Measurements from ENCODE around the gene ZMPSTE24. TPM values are rescaled to one million over a fixed set of nuclear protein-coding genes. Genes with fewer than 3 reads are reported as not detected.
"Not testable (repeated sequence)": the region's sequence is repeated elsewhere in the genome, so short reads cannot be mapped to it uniquely, and the experiment has no call there.

ZMPSTE24 gene
- total RNA-seq, 4 donors from 2014 or later, result 30.3 to 42.2 (median 34.9) TPM

DNA sequence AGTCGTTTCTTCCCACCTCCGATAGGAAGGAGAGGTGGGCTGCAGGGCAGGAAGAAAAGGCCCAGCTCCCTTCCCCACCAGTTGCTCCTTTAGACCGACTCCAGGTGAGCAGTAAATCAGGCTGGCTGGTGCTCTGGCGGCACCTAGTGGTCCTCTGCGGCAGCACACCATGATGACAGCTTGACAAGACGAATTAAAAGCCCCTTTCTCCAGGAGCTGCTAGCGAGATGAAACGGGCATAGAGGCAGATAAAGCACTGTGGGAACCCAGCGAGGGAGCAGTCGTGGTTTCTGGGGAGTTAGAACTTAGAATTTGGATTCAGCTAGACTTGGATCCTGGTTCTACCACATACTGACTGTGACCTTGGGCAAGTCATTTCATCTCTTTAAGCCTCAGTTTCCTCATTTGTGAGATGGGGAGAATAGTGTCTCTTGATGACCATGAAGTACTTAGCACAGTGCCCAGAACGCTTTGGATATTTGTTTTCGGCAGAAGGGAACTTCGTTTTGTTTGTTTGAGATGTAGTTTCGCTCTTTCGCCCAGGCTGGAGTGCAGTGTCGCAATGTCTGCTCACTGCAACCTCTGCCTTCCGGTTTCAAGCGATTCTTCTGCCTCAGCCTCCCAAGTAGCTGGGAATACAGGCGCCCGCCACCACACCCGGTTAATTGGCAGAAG lies 80.8 kb downstream of the ZMPSTE24 start:
- DNase-seq (ENCODE audit: low spot score in 2 of 2), result peak in 1 of 2 donors; percentile 80
- Histone ChIP-seq H3K27me3 (peaks cover 4% of the 10 kb centered on the region), H3K9me3 (no peaks in the 10 kb centered on the region), H3K4me3 (no peak overlapping the region), H3K27ac (no peak overlapping the region), H3K36me3 (no peaks in the 10 kb centered on the region), H3K4me1 (peaks cover 5% of the 10 kb centered on the region)
- TF ChIP-seq POLR2A (IDR thresholded peaks at IDR 0.05), result no peak
- TF ChIP-seq POLR2AphosphoS5 (IDR thresholded peaks at IDR 0.05), result no peak
- TF ChIP-seq, protein P1, sequence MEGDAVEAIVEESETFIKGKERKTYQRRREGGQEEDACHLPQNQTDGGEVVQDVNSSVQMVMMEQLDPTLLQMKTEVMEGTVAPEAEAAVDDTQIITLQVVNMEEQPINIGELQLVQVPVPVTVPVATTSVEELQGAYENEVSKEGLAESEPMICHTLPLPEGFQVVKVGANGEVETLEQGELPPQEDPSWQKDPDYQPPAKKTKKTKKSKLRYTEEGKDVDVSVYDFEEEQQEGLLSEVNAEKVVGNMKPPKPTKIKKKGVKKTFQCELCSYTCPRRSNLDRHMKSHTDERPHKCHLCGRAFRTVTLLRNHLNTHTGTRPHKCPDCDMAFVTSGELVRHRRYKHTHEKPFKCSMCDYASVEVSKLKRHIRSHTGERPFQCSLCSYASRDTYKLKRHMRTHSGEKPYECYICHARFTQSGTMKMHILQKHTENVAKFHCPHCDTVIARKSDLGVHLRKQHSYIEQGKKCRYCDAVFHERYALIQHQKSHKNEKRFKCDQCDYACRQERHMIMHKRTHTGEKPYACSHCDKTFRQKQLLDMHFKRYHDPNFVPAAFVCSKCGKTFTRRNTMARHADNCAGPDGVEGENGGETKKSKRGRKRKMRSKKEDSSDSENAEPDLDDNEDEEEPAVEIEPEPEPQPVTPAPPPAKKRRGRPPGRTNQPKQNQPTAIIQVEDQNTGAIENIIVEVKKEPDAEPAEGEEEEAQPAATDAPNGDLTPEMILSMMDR (IDR thresholded peaks at IDR 0.05), result peak; percentile 92 to 96
- TF ChIP-seq EP300 (IDR thresholded peaks at IDR 0.05), result no peak
- WGBS, result 32% methylated on average over 21 of the region's 21 CpGs

DNA sequence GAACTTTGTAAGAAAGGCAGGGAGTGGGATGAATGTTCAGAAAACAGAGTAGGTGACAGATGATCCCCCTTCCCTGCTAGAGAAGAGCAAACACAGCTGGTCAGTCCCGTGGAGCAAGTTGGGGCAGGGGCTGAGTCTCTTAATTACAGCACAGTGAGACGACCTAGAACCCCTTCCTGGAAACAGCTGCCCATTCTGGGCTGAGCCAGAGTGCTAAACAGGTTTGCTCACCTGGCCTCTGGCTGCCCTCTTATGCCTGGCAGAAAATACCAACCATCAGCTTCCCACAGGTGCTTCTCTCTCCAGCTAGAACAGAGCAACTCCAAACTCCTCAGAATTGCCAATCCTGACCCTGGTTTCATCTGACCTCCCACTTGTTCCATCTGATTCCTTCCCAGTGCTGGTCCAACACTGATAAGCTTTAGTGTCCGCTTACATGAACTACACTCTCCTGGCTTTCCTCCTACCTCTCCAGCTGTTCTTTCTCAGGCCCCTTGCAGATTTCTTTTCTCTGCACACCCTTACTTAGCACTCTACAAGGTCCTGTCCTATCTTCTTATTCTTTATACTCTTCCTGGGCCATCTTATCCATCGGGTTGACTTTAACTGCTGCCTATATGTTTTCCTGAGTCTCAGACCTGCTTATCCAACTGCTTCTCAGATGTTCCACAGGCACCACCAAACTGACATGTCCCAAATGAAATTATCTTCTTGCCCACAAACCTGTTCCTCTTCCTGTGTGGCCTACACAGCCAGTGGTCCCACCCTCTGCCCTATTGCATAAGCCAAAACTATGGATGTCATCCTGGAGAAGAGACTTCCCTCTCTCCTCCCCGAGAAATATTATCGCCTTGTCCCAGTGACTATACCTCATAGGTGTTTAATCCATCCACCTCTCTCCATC lies 81.6 kb downstream of the ZMPSTE24 start:
- 55% methylated on average over 6 of the region's 6 CpGs for WGBS
- no peak for DNase-seq (ENCODE audit: low spot score in 2 of 2)
- H3K4me1 ChIP-seq, result peaks cover 5% of the 10 kb centered on the region
- no peak overlapping the region for H3K4me3 ChIP-seq
- no peaks in the 10 kb centered on the region for H3K36me3 ChIP-seq
- peak overlapping the region; percentile 18 for H3K27ac ChIP-seq
- TF ChIP-seq POLR2AphosphoS5 (IDR thresholded peaks at IDR 0.05) (no peak), EP300 (IDR thresholded peaks at IDR 0.05) (no peak), POLR2A (IDR thresholded peaks at IDR 0.05) (no peak)
- TF ChIP-seq, protein P1 (IDR thresholded peaks at IDR 0.05), result no peak
- H3K27me3 ChIP-seq, result peaks cover 4% of the 10 kb centered on the region
- no peaks in the 10 kb centered on the region for H3K9me3 ChIP-seq

DNA sequence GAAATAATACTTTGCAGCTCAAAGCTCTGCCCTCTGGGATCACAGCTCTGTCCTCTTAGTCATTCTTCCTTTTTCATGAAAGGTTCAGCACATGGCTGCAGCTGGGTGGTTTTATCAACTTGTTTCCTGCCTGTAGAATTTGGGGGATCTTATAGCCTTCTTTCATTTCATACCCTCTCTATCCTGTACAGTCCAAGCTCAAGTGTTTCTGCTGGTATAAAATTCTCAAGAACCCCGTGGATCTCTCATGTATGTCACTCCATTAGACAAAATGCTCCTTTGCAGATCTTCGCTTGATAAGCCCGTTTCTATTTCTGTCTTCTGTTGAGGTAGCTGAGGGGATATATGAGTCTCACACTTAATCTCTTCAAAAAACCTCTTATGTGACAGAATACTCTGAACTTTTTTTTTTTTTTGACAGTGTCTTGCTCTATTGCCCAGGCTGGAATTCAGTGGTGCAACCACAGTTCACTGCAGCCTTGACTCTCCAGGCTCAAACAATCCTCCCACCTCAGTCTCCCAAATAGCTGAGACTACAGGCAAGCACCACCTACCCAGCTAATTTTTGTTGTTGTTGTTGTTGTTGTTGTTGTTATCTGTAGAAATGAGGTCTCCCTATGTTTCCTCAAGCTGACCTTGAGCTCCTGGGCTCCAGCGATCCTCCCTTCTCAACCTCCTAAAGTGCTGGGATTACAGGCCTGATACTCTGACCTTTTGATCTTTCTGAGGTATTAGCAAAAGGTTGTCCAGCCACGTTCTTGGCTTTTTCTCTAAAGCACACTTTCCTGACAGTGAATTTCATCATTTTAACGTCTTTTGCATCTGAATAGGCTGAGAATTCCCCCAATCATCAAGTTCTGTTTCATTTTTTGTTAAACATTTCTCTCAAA lies 83.7 kb downstream of the ZMPSTE24 start:
- no peak for DNase-seq (ENCODE audit: low spot score in 2 of 2)
- Histone ChIP-seq H3K36me3 (no peaks in the 10 kb centered on the region), H3K4me1 (peaks cover 5% of the 10 kb centered on the region), H3K27ac (no peak overlapping the region), H3K4me3 (no peak overlapping the region), H3K27me3 (peaks cover 4% of the 10 kb centered on the region), H3K9me3 (no peaks in the 10 kb centered on the region)
- 71% methylated on average over 6 of the region's 6 CpGs for WGBS
- TF ChIP-seq EP300 (IDR thresholded peaks at IDR 0.05) (no peak), POLR2A (IDR thresholded peaks at IDR 0.05) (no peak), POLR2AphosphoS5 (IDR thresholded peaks at IDR 0.05) (no peak)
- TF ChIP-seq, protein P1 (IDR thresholded peaks at IDR 0.05), result no peak

DNA sequence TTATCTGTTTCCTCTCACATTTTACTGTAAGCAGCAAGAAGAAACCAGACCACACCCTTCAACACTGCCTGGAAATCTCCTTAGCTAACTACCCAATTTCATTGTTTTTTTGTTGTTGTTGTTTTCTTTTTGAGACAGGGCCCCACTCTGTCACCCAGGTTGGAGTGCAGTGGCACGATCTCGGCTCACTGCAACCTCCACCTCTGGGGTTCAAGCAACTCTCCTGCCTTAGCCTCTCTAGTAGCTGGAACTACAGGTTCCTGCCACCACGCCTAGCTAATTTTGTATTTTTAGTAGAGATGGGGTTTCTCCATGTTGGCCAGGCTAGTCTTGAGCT lies 84.3 kb downstream of the ZMPSTE24 start:
- not testable (repeated sequence) for H3K4me1 ChIP-seq; DNase-seq (ENCODE audit: low spot score in 2 of 2); H3K4me3 ChIP-seq; H3K9me3 ChIP-seq; H3K36me3 ChIP-seq; H3K27me3 ChIP-seq
- peak overlapping the region; percentile 7 for H3K27ac ChIP-seq
- 89% methylated on average over 3 of the region's 3 CpGs for WGBS

Other genes starting within 250 kb of the ZMPSTE24 start
- gene CAP1, start 217.5 kb upstream of the ZMPSTE24 start, total RNA-seq, result 100 to 1,000 TPM; 102 to 154 (median 123) TPM
- 10 to 100 TPM; 33.5 to 57.7 (median 42.6) TPM for gene PPT1, start 161.0 kb upstream of the ZMPSTE24 start, total RNA-seq
- gene RLF, start 96.8 kb upstream of the ZMPSTE24 start, total RNA-seq, result 10 to 100 TPM; 17.3 to 32.9 (median 21.3) TPM
- not detected for gene TMCO2, start 10.3 kb upstream of the ZMPSTE24 start, total RNA-seq
- gene COL9A2, start 59.0 kb downstream of the ZMPSTE24 start, total RNA-seq, result 1 to 10 TPM; 3.3 to 5.4 (median 3.6) TPM
- 10 to 100 TPM; 17.0 to 32.2 (median 28.0) TPM for gene SMAP2, start 115.5 kb downstream of the ZMPSTE24 start, total RNA-seq
- gene ZFP69B, start 192.2 kb downstream of the ZMPSTE24 start, total RNA-seq, result 1 to 10 TPM in 1 of 4 donors, under 1 TPM in 3; 0.55 to 1.1 (median 0.74) TPM
- gene ZFP69, start 219.1 kb downstream of the ZMPSTE24 start, total RNA-seq, result 1 to 10 TPM; 1.4 to 2.7 (median 1.7) TPM